Measurements from ENCODE around the gene ZGRF1.
"Not testable (repeated sequence)": the region's sequence is repeated elsewhere in the genome, so short reads cannot be mapped to it uniquely, and the experiment has no call there.

The ZGRF1 gene

DNA sequence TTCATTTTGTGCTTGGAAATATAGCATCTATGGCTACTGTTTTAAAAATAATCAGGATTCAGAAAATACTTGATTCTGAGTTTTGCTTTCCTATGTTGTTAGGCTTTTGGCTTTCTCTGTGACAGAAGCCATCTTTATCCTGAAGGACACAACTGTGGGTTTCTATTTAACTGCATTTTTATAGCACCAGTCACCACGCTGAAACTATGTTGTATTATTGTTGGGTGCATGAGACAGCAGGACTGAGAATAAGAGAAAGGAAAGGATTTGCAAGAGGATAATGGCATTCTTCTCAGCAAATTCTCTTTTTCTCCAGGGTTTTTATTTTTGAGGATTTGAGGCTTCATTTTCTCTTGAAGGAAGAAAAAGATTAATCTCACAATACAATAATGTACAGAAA, 110.6 kb downstream of the ZGRF1 start:
- H3K27me3 ChIP-seq, result peaks cover 56% of the 10 kb centered on the region
- TF ChIP-seq, protein P1, sequence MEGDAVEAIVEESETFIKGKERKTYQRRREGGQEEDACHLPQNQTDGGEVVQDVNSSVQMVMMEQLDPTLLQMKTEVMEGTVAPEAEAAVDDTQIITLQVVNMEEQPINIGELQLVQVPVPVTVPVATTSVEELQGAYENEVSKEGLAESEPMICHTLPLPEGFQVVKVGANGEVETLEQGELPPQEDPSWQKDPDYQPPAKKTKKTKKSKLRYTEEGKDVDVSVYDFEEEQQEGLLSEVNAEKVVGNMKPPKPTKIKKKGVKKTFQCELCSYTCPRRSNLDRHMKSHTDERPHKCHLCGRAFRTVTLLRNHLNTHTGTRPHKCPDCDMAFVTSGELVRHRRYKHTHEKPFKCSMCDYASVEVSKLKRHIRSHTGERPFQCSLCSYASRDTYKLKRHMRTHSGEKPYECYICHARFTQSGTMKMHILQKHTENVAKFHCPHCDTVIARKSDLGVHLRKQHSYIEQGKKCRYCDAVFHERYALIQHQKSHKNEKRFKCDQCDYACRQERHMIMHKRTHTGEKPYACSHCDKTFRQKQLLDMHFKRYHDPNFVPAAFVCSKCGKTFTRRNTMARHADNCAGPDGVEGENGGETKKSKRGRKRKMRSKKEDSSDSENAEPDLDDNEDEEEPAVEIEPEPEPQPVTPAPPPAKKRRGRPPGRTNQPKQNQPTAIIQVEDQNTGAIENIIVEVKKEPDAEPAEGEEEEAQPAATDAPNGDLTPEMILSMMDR (IDR thresholded peaks at IDR 0.05; ENCODE audit: low read depth, low read length), result no peak
- H3K36me3 ChIP-seq, result no peaks in the 10 kb centered on the region
- DNase-seq, result no peak
- no peaks in the 10 kb centered on the region for H3K9me3 ChIP-seq
- H3K4me3 ChIP-seq (ENCODE audit: low read depth, low read length), result no peak overlapping the region
- H3K4me1 ChIP-seq, result no peaks in the 10 kb centered on the region

DNA sequence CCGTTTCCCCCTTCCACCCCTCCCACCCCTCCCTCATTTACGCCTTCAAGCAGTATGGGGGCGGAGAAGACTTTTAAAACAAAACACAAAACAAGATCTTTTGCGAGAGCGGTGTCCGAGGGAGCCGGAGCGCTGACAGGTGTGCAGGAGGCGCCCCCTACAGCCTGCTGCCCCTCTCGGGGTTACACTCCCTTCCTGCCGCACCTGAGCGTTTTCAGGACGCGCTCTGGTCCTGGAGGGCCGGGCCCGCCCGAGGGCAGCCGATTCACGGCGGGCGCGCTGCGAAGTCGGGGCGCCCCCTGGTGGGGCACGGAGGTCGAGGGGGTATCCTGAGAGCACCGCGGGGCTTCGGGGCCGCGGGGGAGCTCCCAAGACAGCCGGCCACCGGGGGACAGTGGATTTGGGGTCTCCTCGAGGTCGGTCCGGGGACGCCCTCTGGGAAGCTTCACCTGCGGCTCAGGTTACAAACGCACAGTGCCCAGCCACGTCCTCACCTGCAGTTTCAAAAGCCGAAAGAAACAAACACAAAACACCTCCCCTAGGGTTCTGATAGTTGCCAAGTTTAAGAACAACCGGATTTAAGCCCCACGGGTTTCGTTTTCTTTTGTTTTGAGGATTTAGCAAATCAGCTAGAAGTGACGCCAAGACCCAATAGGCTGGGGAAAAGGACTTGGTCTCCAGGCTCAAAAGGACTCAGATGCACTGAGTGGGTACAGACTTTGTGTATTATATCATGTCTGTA, 112.8 kb downstream of the ZGRF1 start:
- H3K9me3 ChIP-seq, result no peaks in the 10 kb centered on the region
- H3K27me3 ChIP-seq, result peaks cover 75% of the 10 kb centered on the region
- TF ChIP-seq, protein P1 (IDR thresholded peaks at IDR 0.05; ENCODE audit: low read depth, low read length), result peak; percentile 78
- DNase-seq, result peak; percentile 81
- H3K36me3 ChIP-seq, result no peaks in the 10 kb centered on the region
- peak overlapping the region; percentile 49 for H3K4me3 ChIP-seq (ENCODE audit: low read depth, low read length)
- no peaks in the 10 kb centered on the region for H3K4me1 ChIP-seq

DNA sequence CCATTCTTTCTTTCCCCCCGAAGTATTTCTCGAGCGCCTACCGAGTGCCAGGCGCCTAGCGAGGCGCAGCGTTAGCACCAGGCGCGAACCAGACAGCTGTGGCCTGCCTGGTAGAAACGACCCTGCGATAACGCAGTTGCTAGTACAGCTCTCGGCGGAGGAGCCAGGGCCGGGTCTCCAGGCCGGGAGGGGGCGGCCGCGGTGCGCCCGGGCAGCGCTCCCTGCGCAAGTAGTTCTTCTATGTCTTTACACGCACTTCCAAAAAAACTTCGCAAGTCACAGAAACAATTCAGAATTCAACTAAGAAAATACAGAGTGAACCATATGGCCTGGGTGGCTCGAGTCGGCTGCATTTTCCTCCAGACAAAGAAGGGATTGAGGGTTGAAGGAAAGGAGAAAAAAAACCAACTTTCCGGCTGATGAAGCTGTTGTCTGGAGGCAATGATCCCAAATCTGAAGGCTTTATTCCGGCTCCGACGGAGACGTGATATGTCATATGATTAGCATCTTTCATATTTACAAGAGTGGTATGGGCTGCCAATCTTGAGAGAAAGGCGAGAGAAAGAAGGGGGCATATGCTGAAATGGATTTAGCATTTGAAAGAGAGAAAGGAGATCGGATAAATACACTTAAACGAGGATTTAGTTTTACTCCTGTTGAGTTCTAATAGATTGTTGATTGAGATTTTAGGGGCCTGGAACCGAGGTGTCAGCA, 113.5 kb downstream of the ZGRF1 start:
- H3K36me3 ChIP-seq, result no peaks in the 10 kb centered on the region
- peak overlapping the region; percentile 49 for H3K4me3 ChIP-seq (ENCODE audit: low read depth, low read length)
- no peaks in the 10 kb centered on the region for H3K4me1 ChIP-seq
- TF ChIP-seq, protein P1 (IDR thresholded peaks at IDR 0.05; ENCODE audit: low read depth, low read length), result peak; percentile 51
- H3K9me3 ChIP-seq, result no peaks in the 10 kb centered on the region
- H3K27me3 ChIP-seq, result peaks cover 80% of the 10 kb centered on the region
- DNase-seq, result peak; percentile 72

DNA sequence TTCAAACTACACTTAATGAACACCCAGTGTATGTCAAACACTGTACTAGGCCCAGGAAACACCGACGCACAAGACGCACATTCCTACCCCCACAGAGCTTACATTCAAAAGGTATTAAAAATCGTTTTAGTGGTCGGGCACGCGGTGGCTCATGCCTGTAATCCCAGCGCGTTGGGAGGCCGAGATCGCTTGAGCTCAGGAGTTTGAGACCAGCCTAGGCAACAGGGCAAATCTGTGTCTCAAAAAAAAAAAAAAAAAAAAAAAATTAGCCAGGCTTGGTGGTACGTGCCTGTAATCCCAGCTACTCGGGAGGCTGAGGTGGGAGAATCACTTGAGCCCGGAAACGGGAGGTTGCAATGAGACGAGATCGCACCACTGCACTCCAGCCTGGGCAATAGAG, 114.3 kb downstream of the ZGRF1 start:
- not testable (repeated sequence) for DNase-seq; H3K4me3 ChIP-seq (ENCODE audit: low read depth, low read length); H3K4me1 ChIP-seq; H3K36me3 ChIP-seq; H3K9me3 ChIP-seq
- H3K27me3 ChIP-seq, result peaks cover 84% of the 10 kb centered on the region

DNA sequence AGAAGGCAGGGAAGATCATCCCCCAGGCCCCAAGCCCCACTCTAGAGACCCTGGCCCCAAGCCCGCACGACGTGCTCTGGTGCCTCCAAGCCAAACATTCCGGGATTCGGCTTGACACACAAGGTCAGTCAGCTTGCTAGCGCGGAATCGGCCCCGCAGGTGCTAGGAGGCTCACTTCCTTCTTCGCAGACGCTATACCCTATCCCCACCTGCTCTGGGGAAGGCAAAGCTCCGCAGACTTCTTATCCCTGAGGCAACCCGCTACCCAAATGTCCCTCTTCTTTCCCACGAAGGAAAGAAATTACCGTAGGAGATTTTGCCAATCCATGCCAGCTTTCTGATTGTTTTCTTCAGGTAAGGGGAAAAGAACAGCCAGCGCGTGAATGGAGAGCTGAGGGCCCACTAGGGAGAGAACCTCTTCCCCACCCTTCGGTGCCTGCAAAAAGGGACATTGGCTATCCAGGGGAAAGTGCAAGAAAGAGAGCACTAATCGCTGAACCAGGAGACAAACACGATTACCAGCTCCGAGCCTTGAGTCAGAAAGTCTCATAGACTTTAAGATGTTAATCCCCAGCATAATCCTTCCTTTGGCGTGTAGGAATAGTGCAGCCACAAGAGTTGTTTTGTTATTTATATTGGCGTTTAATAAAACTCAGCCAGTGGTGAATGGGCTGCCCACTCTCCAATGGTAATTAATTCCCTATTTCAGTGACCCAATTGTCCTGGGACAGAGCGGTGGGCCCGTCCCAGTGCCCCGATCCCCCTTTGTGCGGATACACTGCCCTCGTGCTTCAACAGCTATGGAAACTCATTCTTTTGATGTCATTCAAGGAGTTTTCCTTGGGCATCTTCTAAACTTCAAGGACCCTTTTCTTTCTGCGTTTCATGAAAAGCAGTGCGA, 115.3 kb downstream of the ZGRF1 start:
- Histone ChIP-seq H3K4me3 (ENCODE audit: low read depth, low read length) (no peak overlapping the region), H3K36me3 (no peaks in the 10 kb centered on the region), H3K9me3 (no peaks in the 10 kb centered on the region), H3K27me3 (peaks cover 90% of the 10 kb centered on the region), H3K4me1 (no peaks in the 10 kb centered on the region)
- DNase-seq, result no peak
- TF ChIP-seq, protein P1 (IDR thresholded peaks at IDR 0.05; ENCODE audit: low read depth, low read length), result no peak

DNA sequence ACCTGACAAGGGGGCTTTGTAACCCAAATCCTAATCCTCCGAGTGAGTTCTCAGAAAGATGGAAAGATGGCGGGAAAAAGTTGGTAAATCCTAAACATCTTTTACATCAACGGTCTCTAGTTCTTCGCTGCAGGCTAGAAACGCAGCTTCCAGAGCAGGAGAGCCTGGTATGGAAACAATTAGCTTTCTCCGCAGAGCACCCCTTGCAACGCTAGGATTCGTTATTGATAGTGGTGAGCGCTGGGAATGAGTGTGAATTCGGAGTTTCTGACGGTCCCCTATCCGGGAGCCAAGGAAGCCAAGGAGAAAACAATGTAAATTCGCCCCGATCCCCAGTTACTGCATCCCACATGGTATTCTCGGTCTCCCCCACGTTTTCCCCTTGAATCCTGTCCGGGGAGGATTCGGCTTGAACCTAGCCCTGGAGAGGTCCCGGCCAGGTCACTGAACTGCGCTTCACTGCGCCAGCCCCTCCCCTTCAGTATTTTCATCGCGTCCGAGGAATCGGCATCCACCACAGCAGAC, 116.0 kb downstream of the ZGRF1 start:
- H3K27me3 ChIP-seq, result peaks cover 95% of the 10 kb centered on the region
- H3K4me1 ChIP-seq, result no peaks in the 10 kb centered on the region
- DNase-seq, result no peak
- H3K4me3 ChIP-seq (ENCODE audit: low read depth, low read length), result no peak overlapping the region
- TF ChIP-seq, protein P1 (IDR thresholded peaks at IDR 0.05; ENCODE audit: low read depth, low read length), result no peak
- no peaks in the 10 kb centered on the region for H3K36me3 ChIP-seq
- H3K9me3 ChIP-seq, result no peaks in the 10 kb centered on the region
